ENCODE data around the gene RTP3. TPM values are rescaled to one million over a fixed set of nuclear protein-coding genes. Genes with fewer than 3 reads are reported as not detected.

Gene RTP3
- total RNA-seq, 1 donor from 2014 or later: not detected

GRCh38 chr3:46524832-46525231 lies 27.1 kb downstream of the RTP3 start:
- H3K27me3 Mint-ChIP-seq (ENCODE audit: low read depth): no peaks in the 10 kb centered on the region
- H3K27ac Mint-ChIP-seq: no peak overlapping the region
- no peaks in the 10 kb centered on the region for H3K36me3 Mint-ChIP-seq
- no peak for DNase-seq (ENCODE audit: low spot score in 2 of 2, unreplicated experiment in 2 of 2)
- no peaks in the 10 kb centered on the region for H3K9me3 Mint-ChIP-seq
- no peaks in the 10 kb centered on the region for H3K4me1 Mint-ChIP-seq
- TF ChIP-seq CTCF (IDR thresholded peaks at IDR 0.05; ENCODE audit: unreplicated experiment): no peak
- no peak overlapping the region for H3K4me3 Mint-ChIP-seq

GRCh38 chr3:46527239-46527638 lies 29.5 kb downstream of the RTP3 start:
- DNase-seq (ENCODE audit: low spot score in 2 of 2, unreplicated experiment in 2 of 2): no peak
- Mint-ChIP-seq H3K9me3 (no peaks in the 10 kb centered on the region), H3K36me3 (no peaks in the 10 kb centered on the region), H3K4me3 (no peak overlapping the region), H3K4me1 (no peaks in the 10 kb centered on the region), H3K27me3 (ENCODE audit: low read depth) (peaks cover 3% of the 10 kb centered on the region), H3K27ac (no peak overlapping the region)
- no peak for TF ChIP-seq CTCF (IDR thresholded peaks at IDR 0.05; ENCODE audit: unreplicated experiment)

- no peak for TF ChIP-seq CTCF (IDR thresholded peaks at IDR 0.05; ENCODE audit: unreplicated experiment)
- Mint-ChIP-seq H3K27ac (no peak overlapping the region), H3K27me3 (ENCODE audit: low read depth) (peaks cover 17% of the 10 kb centered on the region), H3K9me3 (peaks cover 3% of the 10 kb centered on the region), H3K4me1 (no peaks in the 10 kb centered on the region), H3K36me3 (no peaks in the 10 kb centered on the region), H3K4me3 (no peak overlapping the region)
- no peak for DNase-seq (ENCODE audit: low spot score in 2 of 2, unreplicated experiment in 2 of 2)
Measured at GRCh38 chr3:46533091-46533490, 35.3 kb downstream of the RTP3 start.

- Mint-ChIP-seq H3K36me3 (no peaks in the 10 kb centered on the region), H3K9me3 (peaks cover 3% of the 10 kb centered on the region), H3K4me1 (peaks cover 7% of the 10 kb centered on the region), H3K27me3 (ENCODE audit: low read depth) (peaks cover 17% of the 10 kb centered on the region), H3K4me3 (no peak overlapping the region), H3K27ac (no peak overlapping the region)
- no peak for TF ChIP-seq CTCF (IDR thresholded peaks at IDR 0.05; ENCODE audit: unreplicated experiment)
- no peak for DNase-seq (ENCODE audit: low spot score in 2 of 2, unreplicated experiment in 2 of 2)
Measured at GRCh38 chr3:46535746-46536145, 38.0 kb downstream of the RTP3 start.

- H3K9me3 Mint-ChIP-seq: peaks cover 3% of the 10 kb centered on the region
- H3K4me1 Mint-ChIP-seq: peaks cover 7% of the 10 kb centered on the region
- no peak overlapping the region for H3K4me3 Mint-ChIP-seq
- no peak overlapping the region for H3K27ac Mint-ChIP-seq
- TF ChIP-seq CTCF (IDR thresholded peaks at IDR 0.05; ENCODE audit: unreplicated experiment): no peak
- DNase-seq (ENCODE audit: low spot score in 2 of 2, unreplicated experiment in 2 of 2): no peak
- H3K36me3 Mint-ChIP-seq: no peaks in the 10 kb centered on the region
- peaks cover 14% of the 10 kb centered on the region for H3K27me3 Mint-ChIP-seq (ENCODE audit: low read depth)
Measured at GRCh38 chr3:46536758-46537157, 39.0 kb downstream of the RTP3 start.

- Mint-ChIP-seq H3K9me3 (peaks cover 3% of the 10 kb centered on the region), H3K27ac (no peak overlapping the region), H3K4me1 (peaks cover 8% of the 10 kb centered on the region), H3K4me3 (no peak overlapping the region), H3K36me3 (no peaks in the 10 kb centered on the region), H3K27me3 (ENCODE audit: low read depth) (peaks cover 14% of the 10 kb centered on the region)
- no peak for TF ChIP-seq CTCF (IDR thresholded peaks at IDR 0.05; ENCODE audit: unreplicated experiment)
- no peak for DNase-seq (ENCODE audit: low spot score in 2 of 2, unreplicated experiment in 2 of 2)
Measured at GRCh38 chr3:46537316-46537715, 39.5 kb downstream of the RTP3 start.

All from mesothelial cell of epicardium (in vitro differentiated cells).